Left lung (tissue), 14 donors: ENCODE data around the gene IBSP. TPM values are rescaled to one million over a fixed set of nuclear protein-coding genes. Genes with fewer than 3 reads are reported as not detected.

ENCODE experiments used
- ATAC-seq: fragments of 200-7000 bp; cut with Tn5 transposase; one replicate; pipeline ENCODE4 v1.9.1; 2020; ENCODE audit warnings: moderate library complexity
- DNase-seq, 4 donors: peaks; one replicate each; pipeline ENCODE4 v3.0.0-alpha.2; 2013 to 2020
- H3K27ac ChIP-seq, 2 donors: fragments of 200-600 bp; sonication (generic) in 1 of 2; one replicate each; pipeline versions ENCODE4 v1.5.0 to v1.8.0; 2020 to 2021
- H3K27me3 ChIP-seq, 2 donors: fragments of 200-600 bp; sonication (generic) in 1 of 2; one replicate each; pipeline versions ENCODE4 v1.5.0 to v1.8.0; 2020 to 2021
- H3K36me3 ChIP-seq, 2 donors: fragments of 200-600 bp; sonication (generic) in 1 of 2; one replicate each; pipeline versions ENCODE4 v1.5.0 to v1.8.0; 2020 to 2021
- H3K4me1 ChIP-seq, 2 donors: fragments of 200-600 bp; one replicate each; pipeline ENCODE4 v1.8.0; 2021
- H3K4me3 ChIP-seq, 2 donors: fragments of 200-600 bp; sonication (generic) in 1 of 2; one replicate each; pipeline versions ENCODE4 v1.5.0 to v1.8.0; 2020 to 2021; ENCODE audit warnings: mild to moderate bottlenecking in 1 of 2
- H3K9me3 ChIP-seq, 2 donors: fragments of 200-600 bp; sonication (generic) in 1 of 2; one replicate each; pipeline versions ENCODE4 v1.5.0 to v1.8.0; 2020 to 2021
- CTCF ChIP-seq, 2 donors: fragments of 200-600 bp; sonication (generic) in 1 of 2; IDR thresholded peaks; one replicate each; pipeline versions ENCODE4 v1.5.0 to v1.8.0; 2021; ENCODE audit warnings: antibody characterized with exemption in 2 of 2
- intact Hi-C, 2 donors: fragments of 100-400 bp; cut with DNase I; formaldehyde crosslinking; loops; one replicate each; pipeline versions ENCODE4 v1.11.2 to v1.14.2; 2022
- long read RNA-seq, 12 donors: library from polyadenylated mRNA in 2 of 12; unstranded in 2 of 12; transcript quantifications; one replicate each; pipeline ENCODE4 v2.0.0 and lab custom pipeline, GENCODE V29; 2019 to 2026
- polyA plus RNA-seq, 6 donors: library from polyadenylated mRNA; unstranded; fragments of 120-200 nt; gene quantifications; one replicate each; pipeline ENCODE4 v1.2.1, GENCODE V29; 2013; ENCODE audit not compliant: insufficient read length in 6 of 6
- total RNA-seq, 2 donors: library from RNA; stranded (reverse); fragmentation: NEBNext Ultra II Directional; extraction: Animal tissue kit (Norgen Biotek cat#: 25700); gene quantifications; one replicate each; pipeline ENCODE4 v1.2.1, GENCODE V29; 2021
- donor health status: DM: no; HTN: yes; CAD: no.
- donor health status: DM: no; HTN: no; CAD: no.

The IBSP gene
- total RNA-seq = under 1 TPM in 1 of 2 donors, not detected in 1; 0.24 TPM
- polyA plus RNA-seq = under 1 TPM in 4 of 6 donors, not detected in 2; 0.11 to 0.41 (median 0.16) TPM
- long read RNA-seq, donor 1 = 0 reads
- long read RNA-seq, donor 2 = 0 reads
- long read RNA-seq, donor 3 = 0 reads
- long read RNA-seq, donor 4 = 0 reads
- long read RNA-seq, donor 5 = 0 reads
- long read RNA-seq, donor 6 = 0 reads
- long read RNA-seq, donor 7 = 0 reads
- long read RNA-seq, donor 8 = 0 reads
- long read RNA-seq, donor 9 = 0 reads
- long read RNA-seq, donor 10 = 0 reads
- long read RNA-seq, donor 11 = 0 reads
- long read RNA-seq, donor 12 = 0 reads

GRCh38 chr4:87799301-87800113 lies at the start of gene IBSP:
Gene IBSP, plus strand, starts transcription at chr4:87799554. Its CDS starts 2,808 bp downstream, at chr4:87802362.
- intact Hi-C loops = no loop called here
- DNase-seq (no peak), ATAC-seq (no peak)
- Histone ChIP-seq H3K4me3 (no peak within 1 kb of the TSS), H3K9me3 (no peaks in the 10 kb centered on the region), H3K27ac (no peak within 1 kb of the TSS), H3K36me3 (no peaks in the 10 kb centered on the region), H3K4me1 (no peaks in the 10 kb centered on the region), H3K27me3 (no peaks in the 10 kb centered on the region)
- no peak for TF ChIP-seq CTCF (IDR thresholded peaks at IDR 0.05)

GRCh38 chr4:87749883-87750282 lies 49.5 kb upstream of the IBSP start:
- no peaks in the 10 kb centered on the region for H3K36me3 ChIP-seq
- peak in 2 of 4 donors; percentile 43 to 69 for DNase-seq
- no peak for ATAC-seq
- no peaks in the 10 kb centered on the region for H3K4me1 ChIP-seq
- no peak for TF ChIP-seq CTCF (IDR thresholded peaks at IDR 0.05)
- H3K9me3 ChIP-seq = peaks cover 0 to 21% of the 10 kb centered on the region in 2 donors
- intact Hi-C loops = no loop called here
- no peak overlapping the region for H3K27ac ChIP-seq
- no peak overlapping the region for H3K4me3 ChIP-seq
- H3K27me3 ChIP-seq = no peaks in the 10 kb centered on the region

DNA sequence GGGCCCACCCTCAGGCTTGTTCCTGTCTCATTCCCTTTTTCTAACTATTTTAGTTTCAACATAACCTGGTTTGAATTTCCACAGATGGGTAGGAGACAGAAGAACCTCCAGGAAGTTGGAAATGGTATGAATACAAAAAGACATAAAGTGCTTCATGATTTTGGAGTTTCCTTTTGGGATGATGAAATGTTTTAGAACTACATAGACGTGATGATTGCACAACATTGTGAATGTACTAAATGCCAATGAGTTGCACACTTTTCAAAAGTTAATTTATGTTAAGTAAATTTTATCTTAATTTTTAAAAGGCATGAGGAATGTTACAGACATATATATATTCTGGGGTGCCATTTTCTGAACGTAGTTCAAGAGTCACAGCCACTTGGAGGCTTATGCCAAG lies 41.1 kb upstream of the IBSP start:
- TF ChIP-seq CTCF (IDR thresholded peaks at IDR 0.05) = no peak
- no peaks in the 10 kb centered on the region for H3K27me3 ChIP-seq
- DNase-seq (no peak), ATAC-seq (no peak)
- H3K27ac ChIP-seq = no peak overlapping the region
- intact Hi-C loops = no loop called here
- H3K4me1 ChIP-seq = no peaks in the 10 kb centered on the region
- no peak overlapping the region for H3K4me3 ChIP-seq
- H3K9me3 ChIP-seq = peaks cover 0 to 4% of the 10 kb centered on the region in 2 donors
- no peaks in the 10 kb centered on the region for H3K36me3 ChIP-seq

DNA sequence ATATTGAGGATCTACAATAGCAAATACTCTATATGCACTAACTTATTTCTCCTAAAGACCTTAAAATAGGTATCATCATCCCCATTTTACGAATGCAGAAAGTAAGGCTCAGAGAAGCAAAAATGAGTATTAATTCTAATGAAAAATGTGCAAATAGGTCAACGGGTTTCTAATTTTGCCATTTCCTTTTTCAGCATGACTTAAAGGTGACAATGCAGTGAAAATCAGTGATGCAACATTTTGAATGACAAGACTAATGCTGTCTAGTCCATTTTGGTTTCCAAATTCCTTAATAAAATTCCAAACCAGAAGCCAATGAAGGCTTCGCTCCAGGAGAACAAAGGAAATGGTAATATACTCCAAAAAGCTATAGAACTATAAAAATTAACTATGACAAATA lies 37.0 kb upstream of the IBSP start:
- Histone ChIP-seq H3K27me3 (no peaks in the 10 kb centered on the region), H3K4me1 (no peaks in the 10 kb centered on the region), H3K27ac (no peak overlapping the region), H3K36me3 (no peaks in the 10 kb centered on the region), H3K9me3 (no peaks in the 10 kb centered on the region), H3K4me3 (no peak overlapping the region)
- intact Hi-C loops = no loop called here
- TF ChIP-seq CTCF (IDR thresholded peaks at IDR 0.05) = no peak
- ATAC-seq (no peak), DNase-seq (no peak)

DNA sequence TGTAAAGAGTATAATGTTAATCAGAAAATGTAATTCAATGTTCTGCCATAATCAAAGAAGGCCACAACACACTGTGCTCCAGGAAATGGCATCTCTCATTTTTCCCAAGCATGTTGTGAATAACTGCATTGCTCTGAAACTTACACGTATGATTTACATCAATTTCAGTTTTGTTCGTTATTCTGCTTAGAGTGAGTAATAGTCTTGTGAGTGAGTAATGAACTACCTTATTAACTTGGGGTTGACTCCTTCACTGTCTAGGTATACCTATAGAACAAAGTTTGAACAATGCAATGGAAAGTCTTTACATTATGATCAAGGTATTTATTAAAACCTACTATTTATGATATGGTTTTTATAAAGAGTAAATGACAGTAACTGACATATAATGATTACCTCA lies 17.8 kb upstream of the IBSP start:
- no peaks in the 10 kb centered on the region for H3K27me3 ChIP-seq
- no peak for TF ChIP-seq CTCF (IDR thresholded peaks at IDR 0.05)
- DNase-seq (no peak), ATAC-seq (no peak)
- H3K4me1 ChIP-seq = no peaks in the 10 kb centered on the region
- no peaks in the 10 kb centered on the region for H3K36me3 ChIP-seq
- intact Hi-C loops = no loop called here
- no peak overlapping the region for H3K4me3 ChIP-seq
- no peaks in the 10 kb centered on the region for H3K9me3 ChIP-seq
- H3K27ac ChIP-seq = no peak overlapping the region
